ENCODE results near the gene LCP1.

DNA sequence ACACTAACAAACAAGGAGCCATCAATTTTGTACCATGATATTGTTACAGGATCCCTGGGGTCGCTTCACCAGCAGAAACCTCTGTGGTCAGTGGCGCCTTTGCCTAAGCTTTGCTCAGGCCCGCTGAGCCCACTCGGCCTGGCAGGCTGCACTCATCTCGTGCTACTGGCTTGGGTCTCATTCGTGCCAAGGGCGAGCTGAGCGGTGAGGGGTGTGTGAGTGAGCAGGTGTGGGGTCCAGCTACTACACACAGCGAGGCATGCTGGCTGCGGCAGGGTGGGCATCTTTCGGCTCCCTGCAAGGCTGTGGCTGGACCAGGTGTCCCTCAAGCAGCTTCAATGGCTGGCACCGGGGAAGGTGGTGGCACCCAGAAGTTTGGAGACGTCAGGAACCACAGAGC, 96.2 kb downstream of the LCP1 start:
- no peak for TF ChIP-seq ZNF776 (CRISPR knock-in tag; IDR thresholded peaks at IDR 0.05)
- TF ChIP-seq ZNF224 (CRISPR knock-in tag; IDR thresholded peaks at IDR 0.05): no peak
- TF ChIP-seq SALL2 (CRISPR knock-in tag; IDR thresholded peaks at IDR 0.05): no peak
- TF ChIP-seq, protein P1, sequence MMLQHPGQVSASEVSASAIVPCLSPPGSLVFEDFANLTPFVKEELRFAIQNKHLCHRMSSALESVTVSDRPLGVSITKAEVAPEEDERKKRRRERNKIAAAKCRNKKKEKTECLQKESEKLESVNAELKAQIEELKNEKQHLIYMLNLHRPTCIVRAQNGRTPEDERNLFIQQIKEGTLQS (CRISPR knock-in tag; IDR thresholded peaks at IDR 0.05): no peak
- TF ChIP-seq, protein P2, sequence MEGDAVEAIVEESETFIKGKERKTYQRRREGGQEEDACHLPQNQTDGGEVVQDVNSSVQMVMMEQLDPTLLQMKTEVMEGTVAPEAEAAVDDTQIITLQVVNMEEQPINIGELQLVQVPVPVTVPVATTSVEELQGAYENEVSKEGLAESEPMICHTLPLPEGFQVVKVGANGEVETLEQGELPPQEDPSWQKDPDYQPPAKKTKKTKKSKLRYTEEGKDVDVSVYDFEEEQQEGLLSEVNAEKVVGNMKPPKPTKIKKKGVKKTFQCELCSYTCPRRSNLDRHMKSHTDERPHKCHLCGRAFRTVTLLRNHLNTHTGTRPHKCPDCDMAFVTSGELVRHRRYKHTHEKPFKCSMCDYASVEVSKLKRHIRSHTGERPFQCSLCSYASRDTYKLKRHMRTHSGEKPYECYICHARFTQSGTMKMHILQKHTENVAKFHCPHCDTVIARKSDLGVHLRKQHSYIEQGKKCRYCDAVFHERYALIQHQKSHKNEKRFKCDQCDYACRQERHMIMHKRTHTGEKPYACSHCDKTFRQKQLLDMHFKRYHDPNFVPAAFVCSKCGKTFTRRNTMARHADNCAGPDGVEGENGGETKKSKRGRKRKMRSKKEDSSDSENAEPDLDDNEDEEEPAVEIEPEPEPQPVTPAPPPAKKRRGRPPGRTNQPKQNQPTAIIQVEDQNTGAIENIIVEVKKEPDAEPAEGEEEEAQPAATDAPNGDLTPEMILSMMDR (CRISPR knock-in tag; IDR thresholded peaks at IDR 0.05): no peak
- TF ChIP-seq TCF12 (IDR thresholded peaks at IDR 0.05): no peak
- no peak for TF ChIP-seq TCF12 (CRISPR knock-in tag; IDR thresholded peaks at IDR 0.05)
- no peak for TF ChIP-seq CC2D1A (CRISPR knock-in tag; IDR thresholded peaks at IDR 0.05)
- no peak for TF ChIP-seq MEIS1 (CRISPR knock-in tag; IDR thresholded peaks at IDR 0.05; ENCODE audit: borderline replicate concordance)
- no peak for TF ChIP-seq ATM (IDR thresholded peaks at IDR 0.05; ENCODE audit: borderline replicate concordance)
- no peak for TF ChIP-seq KDM5A (IDR thresholded peaks at IDR 0.05; ENCODE audit: borderline replicate concordance, low read length)
- TF ChIP-seq MAZ (IDR thresholded peaks at IDR 0.05; ENCODE audit: borderline replicate concordance, low read depth, low read length): no peak
- TF ChIP-seq MAZ (CRISPR knock-in tag; IDR thresholded peaks at IDR 0.05; ENCODE audit: low read depth): no peak
- TF ChIP-seq POLR2A (IDR thresholded peaks at IDR 0.05; ENCODE audit: insufficient read depth in 1 of 2, low read depth in 2 of 2, low read length in 2 of 2): no peak
- TF ChIP-seq ZIK1 (CRISPR knock-in tag; IDR thresholded peaks at IDR 0.05; ENCODE audit: borderline replicate concordance, low read depth): no peak
